ENCODE data around the gene ZNRF2. TPM values are rescaled to one million over a fixed set of nuclear protein-coding genes. Genes with fewer than 3 reads are reported as not detected.

Gene ZNRF2
- total RNA-seq, 4 donors from 2014 or later, result 44.2 to 57.4 (median 48.0) TPM

- intact Hi-C loops (cut with DNase I), result no loop called here
- H3K9me3 ChIP-seq, result no peaks in the 10 kb centered on the region
- no peak for DNase-seq
- H3K27me3 ChIP-seq, result no peaks in the 10 kb centered on the region
- H3K4me1 ChIP-seq, result peaks cover 0 to 12% of the 10 kb centered on the region in 2 donors
- no peak overlapping the region for H3K4me3 ChIP-seq (replicated peaks in 1 of 3)
- WGBS, 2 donors, result 92 to 93% methylated on average over 1 of the region's 1 CpG
- TF ChIP-seq, protein P1, sequence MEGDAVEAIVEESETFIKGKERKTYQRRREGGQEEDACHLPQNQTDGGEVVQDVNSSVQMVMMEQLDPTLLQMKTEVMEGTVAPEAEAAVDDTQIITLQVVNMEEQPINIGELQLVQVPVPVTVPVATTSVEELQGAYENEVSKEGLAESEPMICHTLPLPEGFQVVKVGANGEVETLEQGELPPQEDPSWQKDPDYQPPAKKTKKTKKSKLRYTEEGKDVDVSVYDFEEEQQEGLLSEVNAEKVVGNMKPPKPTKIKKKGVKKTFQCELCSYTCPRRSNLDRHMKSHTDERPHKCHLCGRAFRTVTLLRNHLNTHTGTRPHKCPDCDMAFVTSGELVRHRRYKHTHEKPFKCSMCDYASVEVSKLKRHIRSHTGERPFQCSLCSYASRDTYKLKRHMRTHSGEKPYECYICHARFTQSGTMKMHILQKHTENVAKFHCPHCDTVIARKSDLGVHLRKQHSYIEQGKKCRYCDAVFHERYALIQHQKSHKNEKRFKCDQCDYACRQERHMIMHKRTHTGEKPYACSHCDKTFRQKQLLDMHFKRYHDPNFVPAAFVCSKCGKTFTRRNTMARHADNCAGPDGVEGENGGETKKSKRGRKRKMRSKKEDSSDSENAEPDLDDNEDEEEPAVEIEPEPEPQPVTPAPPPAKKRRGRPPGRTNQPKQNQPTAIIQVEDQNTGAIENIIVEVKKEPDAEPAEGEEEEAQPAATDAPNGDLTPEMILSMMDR (IDR thresholded peaks at IDR 0.05), result no peak
- no peak for TF ChIP-seq POLR2A (IDR thresholded peaks at IDR 0.05)
- no peak overlapping the region for H3K27ac ChIP-seq
- no peaks in the 10 kb centered on the region for H3K36me3 ChIP-seq
These were observed 3.8 kb upstream of the ZNRF2 start for GRCh38 chr7:30280631-30281030.

DNA sequence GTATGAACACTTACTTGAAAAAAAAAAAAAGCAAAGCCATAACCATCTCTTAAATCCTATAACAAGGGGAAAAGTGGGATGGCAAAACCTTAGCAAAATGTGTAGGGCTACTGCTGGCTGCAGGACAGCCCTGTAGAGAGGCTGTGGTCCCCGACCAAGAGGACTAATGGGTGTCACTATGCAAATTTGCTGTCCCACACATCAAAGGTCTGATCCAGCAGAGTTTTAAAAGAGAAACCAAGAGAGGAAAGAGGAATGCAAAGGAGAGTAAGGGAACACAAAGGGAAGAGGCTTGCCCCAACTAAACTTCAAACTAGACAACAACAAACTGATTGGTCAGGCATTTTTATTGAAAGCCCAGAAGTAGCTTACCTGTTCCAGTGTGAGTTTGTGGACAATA is 3.1 kb upstream of the ZNRF2 start:
- no peaks in the 10 kb centered on the region for H3K9me3 ChIP-seq
- TF ChIP-seq, protein P1 (IDR thresholded peaks at IDR 0.05), result no peak
- no peak for TF ChIP-seq POLR2A (IDR thresholded peaks at IDR 0.05)
- WGBS, 2 donors, result 72 to 88% methylated on average over 1 of the region's 1 CpG
- no peaks in the 10 kb centered on the region for H3K36me3 ChIP-seq
- intact Hi-C loops (cut with DNase I), result no loop called here
- no peak for DNase-seq
- H3K27ac ChIP-seq, result no peak overlapping the region
- no peak overlapping the region for H3K4me3 ChIP-seq (replicated peaks in 1 of 3)
- peaks cover 5 to 12% of the 10 kb centered on the region in 2 donors for H3K4me1 ChIP-seq
- no peaks in the 10 kb centered on the region for H3K27me3 ChIP-seq

DNA sequence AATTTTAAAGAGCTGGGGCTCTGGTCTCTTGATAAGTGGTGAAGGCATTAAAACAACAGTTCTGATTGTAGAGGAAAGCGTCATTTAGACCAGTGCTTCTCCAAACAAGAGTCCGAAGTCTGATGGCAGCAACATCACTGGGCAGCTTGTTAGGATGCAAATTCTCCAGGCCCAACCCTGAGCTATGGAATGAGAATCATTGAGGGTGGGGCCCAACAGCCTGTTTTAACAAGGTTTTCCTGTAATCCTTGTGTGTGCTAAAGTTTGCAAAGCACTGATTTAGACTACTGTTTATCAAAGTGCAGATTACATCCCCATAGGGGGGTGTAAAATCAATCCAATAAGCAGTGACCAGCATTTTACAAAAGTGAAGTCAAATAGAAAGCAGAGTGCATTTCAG is 2.6 kb upstream of the ZNRF2 start:
- Histone ChIP-seq H3K4me3 (replicated peaks in 1 of 3) (no peak overlapping the region), H3K27ac (no peak overlapping the region), H3K36me3 (no peaks in the 10 kb centered on the region), H3K4me1 (peaks cover 10 to 14% of the 10 kb centered on the region in 2 donors), H3K27me3 (no peaks in the 10 kb centered on the region), H3K9me3 (no peaks in the 10 kb centered on the region)
- intact Hi-C loops (cut with DNase I), result no loop called here
- TF ChIP-seq POLR2A (IDR thresholded peaks at IDR 0.05), result no peak
- TF ChIP-seq, protein P1 (IDR thresholded peaks at IDR 0.05), result no peak
- 74 to 82% methylated on average over 2 of the region's 2 CpGs for WGBS, 2 donors
- no peak for DNase-seq

DNA sequence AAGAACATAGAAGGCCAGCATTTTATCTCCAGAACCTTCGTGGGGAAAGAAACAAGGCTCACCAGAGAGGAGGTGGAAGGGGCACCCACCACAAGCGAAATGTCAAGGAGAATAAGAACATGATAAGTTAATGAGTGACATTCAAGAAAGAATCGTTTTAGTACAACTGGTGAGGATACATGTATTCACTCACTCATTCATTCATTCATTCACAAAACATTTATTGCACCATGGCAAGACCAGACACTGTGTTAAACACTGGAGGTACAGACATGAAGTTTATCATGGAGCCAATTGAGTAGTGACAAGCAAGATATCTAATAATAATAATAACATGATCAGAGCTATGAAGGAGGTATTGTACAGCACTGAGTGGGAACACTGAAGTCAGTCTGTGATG is 1.7 kb upstream of the ZNRF2 start:
- peaks cover 14 to 19% of the 10 kb centered on the region in 2 donors for H3K4me1 ChIP-seq
- no peak for DNase-seq
- no peaks in the 10 kb centered on the region for H3K27me3 ChIP-seq
- H3K27ac ChIP-seq, result no peak overlapping the region
- WGBS, 2 donors, result 85 to 86% methylated on average over 3 of the region's 3 CpGs
- no peak for TF ChIP-seq POLR2A (IDR thresholded peaks at IDR 0.05)
- TF ChIP-seq, protein P1 (IDR thresholded peaks at IDR 0.05), result no peak
- intact Hi-C loops (cut with DNase I), result no loop called here
- no peaks in the 10 kb centered on the region for H3K36me3 ChIP-seq
- H3K4me3 ChIP-seq (replicated peaks in 1 of 3), result no peak overlapping the region
- no peaks in the 10 kb centered on the region for H3K9me3 ChIP-seq

- WGBS, 2 donors, result 0% methylated on average over 15 of the region's 72 CpGs; no CpG with 5 or more reads in 1 of the 2 donors
- Histone ChIP-seq H3K9me3 (no peaks in the 10 kb centered on the region), H3K27ac (peak overlapping the region; percentile 96 to 97 (median 97)), H3K4me3 (replicated peaks in 1 of 3) (peak overlapping the region; percentile 37 to 81 (median 69)), H3K4me1 (peaks cover 21 to 22% of the 10 kb centered on the region in 2 donors), H3K36me3 (no peaks in the 10 kb centered on the region), H3K27me3 (no peaks in the 10 kb centered on the region)
- intact Hi-C loops (cut with DNase I), result no loop called here
- TF ChIP-seq, protein P1 (IDR thresholded peaks at IDR 0.05), result no peak
- TF ChIP-seq POLR2A (IDR thresholded peaks at IDR 0.05), result no peak
- DNase-seq, result peak; percentile 55
These were observed 704 bp downstream of the ZNRF2 start for GRCh38 chr7:30285067-30285535.

Measured in thyroid gland (tissue), 4 donors.